Lower lobe of right lung (tissue), 2 donors: ENCODE measurements around the gene SERPINA4. TPM values are rescaled to one million over a fixed set of nuclear protein-coding genes. Genes with fewer than 3 reads are reported as not detected.
"Not testable (repeated sequence)": the region's sequence is repeated elsewhere in the genome, so short reads cannot be mapped to it uniquely, and the experiment has no call there.

ENCODE experiments used
- ATAC-seq, 2 donors: fragments of 200-7000 bp; cut with Tn5 transposase; one replicate each; pipeline ENCODE4 v1.9.1; 2020 to 2022; ENCODE audit warnings: mild to moderate bottlenecking in 2 of 2, moderate library complexity in 2 of 2
- DNase-seq: peaks from one replicate; pipeline ENCODE4 v3.0.0-alpha.2; 2020
- H3K27ac ChIP-seq: fragments of 200-600 bp; one replicate; pipeline ENCODE4 v1.8.0; 2022
- H3K27me3 ChIP-seq: fragments of 200-600 bp; one replicate; pipeline ENCODE4 v1.8.0; 2022; ENCODE audit warnings: low read depth
- H3K36me3 ChIP-seq: fragments of 200-600 bp; one replicate; pipeline ENCODE4 v1.8.0; 2022; ENCODE audit warnings: mild to moderate bottlenecking
- H3K4me1 ChIP-seq: fragments of 200-600 bp; one replicate; pipeline ENCODE4 v1.8.0; 2022
- H3K4me3 ChIP-seq: fragments of 200-600 bp; one replicate; pipeline ENCODE4 v1.8.0; 2022; ENCODE audit warnings: mild to moderate bottlenecking
- H3K9me3 ChIP-seq: fragments of 200-600 bp; one replicate; pipeline ENCODE4 v1.8.0; 2022
- CTCF ChIP-seq: fragments of 200-600 bp; IDR thresholded peaks from one replicate; pipeline ENCODE4 v1.8.0; 2022; ENCODE audit warnings: antibody characterized with exemption, mild to moderate bottlenecking
- intact Hi-C: fragments of 100-400 bp; cut with DNase I; formaldehyde crosslinking; loops from one replicate; pipeline ENCODE4 v1.11.0; 2022
- total RNA-seq: library from RNA; stranded (reverse); fragmentation: NEBNext Ultra II Directional; extraction: Animal tissue kit (Norgen Biotek cat#: 25700); gene quantifications from one replicate; pipeline ENCODE4 v1.2.1, GENCODE V29; 2021
- donor health status: DM: no; HTN: yes; CAD: no; lungs with severe emphysema.

The SERPINA4 gene
- total RNA-seq, 1 donor from 2014 or later: not detected

GRCh38 chr14:94574336-94574735 is 13.1 kb downstream of the SERPINA4 start:
- Histone ChIP-seq H3K27me3 (no peaks in the 10 kb centered on the region), H3K4me3 (no peak overlapping the region), H3K9me3 (no peaks in the 10 kb centered on the region), H3K4me1 (peaks cover 4% of the 10 kb centered on the region), H3K36me3 (no peaks in the 10 kb centered on the region), H3K27ac (no peak overlapping the region)
- TF ChIP-seq CTCF: no peak
- no peak for DNase-seq
- intact Hi-C loops: no loop called here
- ATAC-seq: no peak

- DNase-seq: no peak
- no peaks in the 10 kb centered on the region for H3K36me3 ChIP-seq
Observed at GRCh38 chr14:94575730-94576585, 14.7 kb downstream of the SERPINA4 start.

GRCh38 chr14:94577472-94577871 is 16.2 kb downstream of the SERPINA4 start:
- H3K4me3 ChIP-seq, H3K36me3 ChIP-seq, H3K27ac ChIP-seq, ATAC-seq, H3K9me3 ChIP-seq, H3K4me1 ChIP-seq, intact Hi-C loops, DNase-seq, H3K27me3 ChIP-seq: not testable (repeated sequence)

More at GRCh38 chr14:94575730-94576585, 14.7 kb downstream of the SERPINA4 start:
- TF ChIP-seq CTCF: no peak
- Histone ChIP-seq H3K4me3 (no peak overlapping the region), H3K9me3 (no peaks in the 10 kb centered on the region), H3K27ac (no peak overlapping the region), H3K4me1 (peaks cover 4% of the 10 kb centered on the region), H3K27me3 (no peaks in the 10 kb centered on the region)
- no peak for ATAC-seq
- intact Hi-C loops: no loop called here

GRCh38 chr14:94578712-94579111 is 17.5 kb downstream of the SERPINA4 start:
- intact Hi-C loops: no loop called here
- no peaks in the 10 kb centered on the region for H3K9me3 ChIP-seq
- ATAC-seq (no peak), DNase-seq (no peak)
- no peaks in the 10 kb centered on the region for H3K27me3 ChIP-seq
- no peak overlapping the region for H3K4me3 ChIP-seq
- no peak overlapping the region for H3K27ac ChIP-seq
- H3K4me1 ChIP-seq: peaks cover 6% of the 10 kb centered on the region
- H3K36me3 ChIP-seq: no peaks in the 10 kb centered on the region
- no peak for TF ChIP-seq CTCF

- peak in 1 of 2 donors; percentile 45 for ATAC-seq
- intact Hi-C loops: no loop called here
Observed at GRCh38 chr14:94581127-94581999, 20.1 kb downstream of the SERPINA4 start, which contains the start of gene SERPINA5. TSS of gene SERPINA5 (plus strand) at chr14:94581426. CDS start at chr14:94587363, 5,937 bp downstream.

More at GRCh38 chr14:94581127-94581999, 20.1 kb downstream of the SERPINA4 start, which contains the start of gene SERPINA5:
- Histone ChIP-seq H3K36me3 (no peaks in the 10 kb centered on the region), H3K9me3 (no peaks in the 10 kb centered on the region), H3K27me3 (no peaks in the 10 kb centered on the region), H3K27ac (no peak within 1 kb of the TSS), H3K4me1 (peaks cover 6% of the 10 kb centered on the region), H3K4me3 (no peak within 1 kb of the TSS)
- TF ChIP-seq CTCF: no peak
- no peak for DNase-seq
